K562 (cell line): ENCODE data around the gene TRIM24.

Experiments
- CBX2 ChIP-seq: fragments of 200-600 bp; sonication (generic); IDR thresholded peaks from one replicate; pipeline ENCODE4 v1.6.1; 2012; ENCODE audit warnings: mild to moderate bottlenecking, low read length, inconsistent platforms; ENCODE audit not compliant: insufficient read depth, poor library complexity, severe bottlenecking
- CBX5 ChIP-seq: IDR thresholded peaks from 2 replicates; pipeline ENCODE4 v1.6.1; 2014; ENCODE audit warnings: low read depth, borderline replicate concordance
- CTCF ChIP-seq, 3 experiments: IDR thresholded peaks in 2 of 3; conservative IDR thresholded peaks in 1 of 3; 2 replicates each; pipeline ENCODE4 v1.5.1; 2011 to 2012; ENCODE audit warnings: low read length in 3 of 3, mild to moderate bottlenecking in 3 of 3, control low read depth in 2 of 3, improper control_type of control experiment in 1 of 3, inconsistent platforms in 1 of 3, low read depth in 1 of 3, mixed read lengths in 1 of 3, moderate library complexity in 1 of 3; ENCODE audit not compliant: insufficient read depth in 2 of 3
- NFIC ChIP-seq: fragments of 450-650 bp; IDR thresholded peaks from 2 replicates; pipeline ENCODE4 v1.6.1; 2017; ENCODE audit warnings: mild to moderate bottlenecking, inconsistent platforms
- ZNF699 ChIP-seq: fragments of 250-450 bp; sonication (Bioruptor Pico); IDR thresholded peaks from 2 replicates; pipeline ENCODE4 v1.8.0; 2021; ENCODE audit warnings: mild to moderate bottlenecking, moderate library complexity; ENCODE audit not compliant: insufficient replicate concordance

DNA sequence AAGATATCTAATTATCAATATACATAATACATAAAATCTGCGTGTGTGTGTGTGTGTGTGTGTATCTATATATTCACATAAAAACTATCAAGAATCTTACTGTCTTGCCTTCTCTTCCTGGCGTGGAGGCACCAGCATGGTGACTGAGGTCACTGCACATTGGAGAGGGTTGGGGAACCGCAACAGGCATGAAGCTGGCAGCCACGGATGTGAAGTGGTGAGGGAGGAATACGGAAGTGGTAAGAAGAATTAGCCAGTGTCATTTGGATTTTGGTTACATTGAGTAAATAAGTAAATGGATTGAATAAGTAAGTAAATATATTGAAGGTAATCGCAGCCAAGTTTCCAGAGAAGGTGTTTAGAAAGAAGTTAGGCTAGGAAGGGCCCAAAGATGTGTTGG, 85.1 kb downstream of the TRIM24 start:
- TF ChIP-seq NFIC (no peak), CBX5 (no peak), CTCF (IDR thresholded peaks at IDR 0.05 in 2 of 3, conservative IDR thresholded peaks at IDR 0.05 in 1 of 3; ENCODE audit: insufficient read depth in 2 of 3, low read depth in 1 of 3, low read length in 3 of 3) (no peak), ZNF699 (no peak), CBX2 (no peak)
